DOHH2 (cell line): ENCODE results near the gene MLLT3.

Experiments used
- EZH2phosphoT487 ChIP-seq: fragments of 200-600 bp; sonication (generic); IDR thresholded peaks from 2 replicates; pipeline ENCODE4 v1.6.1; 2017; ENCODE audit warnings: borderline replicate concordance, mild to moderate bottlenecking, antibody characterized with exemption, low read length, moderate library complexity, mixed read lengths
- TF ChIP-seq, protein P1 (sequence below): fragments of 200-600 bp; sonication (generic); IDR thresholded peaks from one replicate; pipeline ENCODE4 v1.5.1; 2014; ENCODE audit warnings: antibody characterized with exemption, mild to moderate bottlenecking, low read depth, low read length; ENCODE audit not compliant: poor library complexity, severe bottlenecking

DNA sequence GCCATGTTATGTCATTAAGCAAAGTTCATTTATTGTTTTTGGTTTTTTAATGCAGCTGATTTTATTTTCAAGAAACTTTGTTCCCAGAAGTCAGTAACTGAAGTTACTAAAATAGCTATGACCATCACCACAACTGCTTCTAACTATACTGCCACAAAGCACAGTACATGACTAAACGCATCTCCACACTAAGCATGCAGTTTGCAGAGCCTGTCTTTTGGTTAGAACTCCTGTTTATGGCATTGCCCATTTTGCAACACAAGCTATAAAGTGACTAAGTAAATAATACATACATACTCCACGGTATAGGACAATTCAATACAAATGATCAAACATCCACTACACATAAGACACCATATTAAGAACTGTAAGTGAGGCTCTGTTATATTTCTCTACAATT, 109.7 kb downstream of the MLLT3 start:
- TF ChIP-seq, protein P1, sequence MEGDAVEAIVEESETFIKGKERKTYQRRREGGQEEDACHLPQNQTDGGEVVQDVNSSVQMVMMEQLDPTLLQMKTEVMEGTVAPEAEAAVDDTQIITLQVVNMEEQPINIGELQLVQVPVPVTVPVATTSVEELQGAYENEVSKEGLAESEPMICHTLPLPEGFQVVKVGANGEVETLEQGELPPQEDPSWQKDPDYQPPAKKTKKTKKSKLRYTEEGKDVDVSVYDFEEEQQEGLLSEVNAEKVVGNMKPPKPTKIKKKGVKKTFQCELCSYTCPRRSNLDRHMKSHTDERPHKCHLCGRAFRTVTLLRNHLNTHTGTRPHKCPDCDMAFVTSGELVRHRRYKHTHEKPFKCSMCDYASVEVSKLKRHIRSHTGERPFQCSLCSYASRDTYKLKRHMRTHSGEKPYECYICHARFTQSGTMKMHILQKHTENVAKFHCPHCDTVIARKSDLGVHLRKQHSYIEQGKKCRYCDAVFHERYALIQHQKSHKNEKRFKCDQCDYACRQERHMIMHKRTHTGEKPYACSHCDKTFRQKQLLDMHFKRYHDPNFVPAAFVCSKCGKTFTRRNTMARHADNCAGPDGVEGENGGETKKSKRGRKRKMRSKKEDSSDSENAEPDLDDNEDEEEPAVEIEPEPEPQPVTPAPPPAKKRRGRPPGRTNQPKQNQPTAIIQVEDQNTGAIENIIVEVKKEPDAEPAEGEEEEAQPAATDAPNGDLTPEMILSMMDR = no peak
- no peak for TF ChIP-seq EZH2phosphoT487
